Loucy (cell line): ENCODE measurements around the gene OR1Q1.

Source experiments
- H2AFZ ChIP-seq: fragments of 200-600 bp; sonication (generic); 2 replicates; pipeline ENCODE4 v1.6.0; 2016; ENCODE audit warnings: antibody characterized with exemption, mild to moderate bottlenecking, low read length, moderate library complexity
- H3F3A ChIP-seq: fragments of 200-600 bp; 2 replicates; pipeline ENCODE4 v1.6.0; 2016; ENCODE audit warnings: antibody characterized with exemption, low read depth, mild to moderate bottlenecking
- H3K27me3 ChIP-seq: fragments of 200-600 bp; sonication (generic); 2 replicates; pipeline ENCODE4 v1.6.1; 2014; ENCODE audit warnings: low read length, mild to moderate bottlenecking; ENCODE audit not compliant: insufficient read depth, poor library complexity, severe bottlenecking
- H3K36me3 ChIP-seq: fragments of 200-600 bp; sonication (generic); 2 replicates; pipeline ENCODE4 v1.6.1; 2016; ENCODE audit warnings: low read length; ENCODE audit not compliant: insufficient read depth
- H3K4me1 ChIP-seq: fragments of 200-600 bp; sonication (generic); 2 replicates; pipeline ENCODE4 v1.5.1; 2014; ENCODE audit warnings: low read length, mild to moderate bottlenecking; ENCODE audit not compliant: insufficient read depth, poor library complexity, severe bottlenecking
- H3K4me2 ChIP-seq: fragments of 200-600 bp; sonication (generic); 2 replicates; pipeline ENCODE4 v1.6.0; 2014; ENCODE audit warnings: antibody characterized with exemption, low read length, low read depth, mild to moderate bottlenecking; ENCODE audit not compliant: poor library complexity, severe bottlenecking
- H3K4me3 ChIP-seq: fragments of 200-600 bp; sonication (generic); 2 replicates; pipeline ENCODE4 v1.5.1; 2014; ENCODE audit warnings: low read length, mild to moderate bottlenecking, mixed read lengths; ENCODE audit not compliant: poor library complexity, severe bottlenecking
- H3K79me2 ChIP-seq: fragments of 200-600 bp; sonication (generic); 2 replicates; pipeline ENCODE4 v1.6.1; 2014; ENCODE audit warnings: low read length; ENCODE audit not compliant: insufficient read depth
- H3K9ac ChIP-seq: fragments of 200-600 bp; sonication (generic); 2 replicates; pipeline ENCODE4 v1.6.0; 2014; ENCODE audit warnings: mild to moderate bottlenecking, low read depth, low read length, moderate library complexity; ENCODE audit not compliant: poor library complexity, severe bottlenecking
- H3K9me2 ChIP-seq: fragments of 200-600 bp; sonication (generic); replicated peaks from 2 replicates; pipeline ENCODE4 v1.6.1; 2016; ENCODE audit warnings: low read depth, low read length, mixed read lengths
- H3K9me3 ChIP-seq: fragments of 200-600 bp; sonication (generic); 2 replicates; pipeline ENCODE4 v1.6.1; 2014; ENCODE audit warnings: mild to moderate bottlenecking, antibody characterized with exemption, low read length, low read depth; ENCODE audit not compliant: insufficient read depth
- H4K20me1 ChIP-seq: fragments of 200-600 bp; sonication (generic); 2 replicates; pipeline ENCODE4 v1.6.0; 2014; ENCODE audit warnings: antibody characterized with exemption, low read length, mild to moderate bottlenecking; ENCODE audit not compliant: insufficient read depth, poor library complexity, severe bottlenecking
- CTCF ChIP-seq: fragments of 200-600 bp; sonication (generic); conservative IDR thresholded peaks from 2 replicates; pipeline ENCODE4 v1.5.1; 2014; ENCODE audit warnings: mild to moderate bottlenecking, antibody characterized with exemption, low read length
- EZH2phosphoT487 ChIP-seq: fragments of 200-600 bp; IDR thresholded peaks from 2 replicates; pipeline ENCODE4 v1.6.1; 2018; ENCODE audit warnings: antibody characterized with exemption, mild to moderate bottlenecking, moderate library complexity, borderline replicate concordance

Gene OR1Q1

GRCh38 chr9:122661416-122661815, 46.9 kb downstream of the OR1Q1 start, which contains the start of gene OR1L1:
TSS of gene OR1L1 (plus strand) at chr9:122661716. CDS start at chr9:122661716, 0 bp downstream.
- Histone ChIP-seq H3K4me2 (no peak within 1 kb of the TSS), H3F3A (no peaks in the 10 kb centered on the region), H3K9me2 (no peaks in the 10 kb centered on the region), H3K79me2 (no peaks in the 10 kb centered on the region), H3K27me3 (no peaks in the 10 kb centered on the region), H3K36me3 (no peaks in the 10 kb centered on the region), H2AFZ (no peak within 1 kb of the TSS), H3K9me3 (no peaks in the 10 kb centered on the region), H3K9ac (no peak within 1 kb of the TSS), H3K4me1 (no peaks in the 10 kb centered on the region), H4K20me1 (no peaks in the 10 kb centered on the region), H3K4me3 (no peak within 1 kb of the TSS)
- TF ChIP-seq EZH2phosphoT487 (no peak), CTCF (no peak)
